ENCODE measurements around the gene PODN.

PODN gene

DNA sequence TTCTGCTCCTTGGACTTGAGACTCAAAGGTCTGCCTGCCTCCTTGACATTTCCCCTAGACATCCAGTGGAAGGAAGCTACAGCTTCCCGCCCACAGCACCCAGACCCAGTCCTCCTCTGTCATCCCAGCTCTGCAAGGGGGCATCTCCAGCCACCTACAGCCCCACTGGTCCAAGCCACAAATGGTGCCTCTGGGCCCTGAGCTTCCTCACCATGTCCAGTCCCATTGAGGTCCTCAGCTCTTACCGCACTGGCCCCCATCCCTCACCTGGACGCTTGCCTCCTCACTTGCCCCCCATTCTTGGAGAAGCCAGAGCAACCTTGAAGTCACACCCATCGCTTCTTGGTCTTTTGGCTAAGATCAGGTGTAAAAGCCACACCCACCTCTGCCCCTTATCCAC, 13.2 kb downstream of the PODN start:
- no peak for DNase-seq

- DNase-seq, result no peak
Measured at GRCh38 chr1:53075761-53076163, 13.7 kb downstream of the PODN start.

DNA sequence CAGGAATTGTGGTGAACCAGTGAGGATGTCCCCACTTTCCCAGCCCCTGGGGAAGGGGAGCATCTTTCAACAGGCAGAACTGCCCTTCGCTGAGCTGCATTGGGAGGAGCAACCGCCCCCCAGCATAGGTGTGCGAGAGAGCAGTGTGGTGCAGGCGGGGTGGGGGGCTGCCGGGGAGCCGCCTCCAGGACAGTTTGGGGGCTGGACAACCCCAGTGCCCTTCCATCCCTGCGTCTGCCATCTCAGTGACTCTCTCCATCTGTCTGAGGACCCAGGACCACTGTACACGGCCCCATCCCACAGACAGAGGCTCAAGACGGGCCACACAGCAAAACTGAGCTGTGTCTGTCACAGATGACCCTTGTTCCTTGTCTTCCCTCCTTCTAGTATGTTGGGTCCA, 14.2 kb downstream of the PODN start:
- no peak for DNase-seq

DNA sequence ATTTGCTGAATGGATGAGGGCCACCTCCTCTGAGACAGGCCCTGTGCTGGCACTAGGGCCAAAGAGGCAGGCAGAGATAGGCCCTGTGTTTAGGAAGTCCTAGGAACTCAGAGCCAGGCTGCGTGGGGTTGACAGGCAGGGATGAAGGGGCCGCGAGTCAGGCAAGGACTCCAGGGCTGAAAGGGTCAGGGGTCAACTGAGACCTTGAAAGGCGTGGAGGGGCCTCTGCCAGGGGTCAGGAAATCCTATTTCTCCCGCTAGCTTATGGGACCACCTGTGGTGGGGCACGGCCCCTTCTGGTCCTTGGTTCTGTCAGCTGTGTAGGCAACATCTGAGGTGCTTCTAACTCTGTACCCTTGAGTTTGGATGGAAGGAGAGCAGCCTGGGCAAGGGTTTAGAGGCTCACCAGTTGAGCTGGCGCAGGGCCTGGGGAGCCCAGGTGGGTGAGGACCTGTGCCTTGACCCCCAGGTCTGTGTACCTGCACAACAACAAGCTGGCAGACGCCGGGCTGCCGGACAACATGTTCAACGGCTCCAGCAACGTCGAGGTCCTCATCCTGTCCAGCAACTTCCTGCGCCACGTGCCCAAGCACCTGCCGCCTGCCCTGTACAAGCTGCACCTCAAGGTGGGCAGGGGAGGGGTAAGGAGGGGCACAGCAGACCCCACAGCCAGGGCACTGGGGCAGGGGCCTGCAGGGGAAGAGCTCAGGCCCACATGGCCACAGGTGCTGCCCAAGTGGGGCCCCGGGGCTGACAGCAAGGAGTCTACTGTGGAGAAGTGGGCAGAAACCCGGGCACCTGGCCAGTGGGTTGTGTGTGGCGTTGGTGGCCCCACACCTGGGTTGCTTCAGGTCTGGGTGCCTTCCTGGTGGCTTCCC, 14.9 kb downstream of the PODN start:
- no peak for DNase-seq

- no peak for DNase-seq
Measured at GRCh38 chr1:53077599-53077965, 15.6 kb downstream of the PODN start.

DNA sequence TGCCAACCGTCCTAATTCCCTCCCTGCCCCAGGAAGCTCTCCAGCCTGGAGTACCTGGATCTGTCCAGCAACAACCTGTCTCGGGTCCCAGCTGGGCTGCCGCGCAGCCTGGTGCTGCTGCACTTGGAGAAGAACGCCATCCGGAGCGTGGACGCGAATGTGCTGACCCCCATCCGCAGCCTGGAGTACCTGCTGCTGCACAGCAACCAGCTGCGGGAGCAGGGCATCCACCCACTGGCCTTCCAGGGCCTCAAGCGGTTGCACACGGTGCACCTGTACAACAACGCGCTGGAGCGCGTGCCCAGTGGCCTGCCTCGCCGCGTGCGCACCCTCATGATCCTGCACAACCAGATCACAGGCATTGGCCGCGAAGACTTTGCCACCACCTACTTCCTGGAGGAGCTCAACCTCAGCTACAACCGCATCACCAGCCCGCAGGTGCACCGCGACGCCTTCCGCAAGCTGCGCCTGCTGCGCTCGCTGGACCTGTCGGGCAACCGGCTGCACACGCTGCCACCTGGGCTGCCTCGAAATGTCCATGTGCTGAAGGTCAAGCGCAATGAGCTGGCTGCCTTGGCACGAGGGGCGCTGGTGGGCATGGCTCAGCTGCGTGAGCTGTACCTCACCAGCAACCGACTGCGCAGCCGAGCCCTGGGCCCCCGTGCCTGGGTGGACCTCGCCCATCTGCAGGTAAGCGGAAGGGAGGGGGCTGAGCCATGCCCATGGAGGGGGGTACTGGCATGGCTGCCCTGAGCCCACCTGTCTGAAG, 16.5 kb downstream of the PODN start:
- no peak for DNase-seq

GRCh38 chr1:53079251-53079650, 17.2 kb downstream of the PODN start:
- no peak for DNase-seq

DNA sequence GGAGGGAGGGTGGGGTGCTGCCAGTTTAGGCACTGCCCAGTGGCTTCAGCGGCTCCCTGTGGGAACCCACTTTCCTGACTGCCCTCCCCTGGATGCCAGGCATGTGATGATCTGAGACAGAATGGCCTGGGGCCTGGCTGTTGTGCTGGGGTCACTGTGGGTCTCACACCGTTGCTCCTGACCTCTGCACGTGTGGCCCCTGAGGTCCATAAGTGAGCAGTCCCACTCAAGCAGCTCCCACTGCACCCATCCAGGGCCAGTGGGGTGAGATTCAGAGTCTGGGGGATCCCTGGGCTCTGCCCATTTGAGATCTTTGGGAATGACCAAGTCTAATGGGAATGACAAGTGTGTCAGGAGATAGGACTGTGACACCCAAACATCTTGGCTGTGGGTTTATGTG, 18.0 kb downstream of the PODN start:
- no peak for DNase-seq

- no peak for DNase-seq
Measured at GRCh38 chr1:53080769-53081168, 18.8 kb downstream of the PODN start.

GRCh38 chr1:53081384-53082066, 19.5 kb downstream of the PODN start:
- DNase-seq, result no peak

- no peak for DNase-seq
Measured at GRCh38 chr1:53082826-53083455, 20.9 kb downstream of the PODN start.

- no peak for DNase-seq
Measured at GRCh38 chr1:53083636-53084588, 21.9 kb downstream of the PODN start.

- DNase-seq, result no peak
Measured at GRCh38 chr1:53084589-53084971, 22.6 kb downstream of the PODN start.

- DNase-seq, result no peak
Measured at GRCh38 chr1:53085405-53085804, 23.4 kb downstream of the PODN start.

GRCh38 chr1:53086491-53087070, 24.6 kb downstream of the PODN start:
- no peak for DNase-seq

GRCh38 chr1:53087332-53088285, 25.6 kb downstream of the PODN start:
- DNase-seq, result no peak

DNA sequence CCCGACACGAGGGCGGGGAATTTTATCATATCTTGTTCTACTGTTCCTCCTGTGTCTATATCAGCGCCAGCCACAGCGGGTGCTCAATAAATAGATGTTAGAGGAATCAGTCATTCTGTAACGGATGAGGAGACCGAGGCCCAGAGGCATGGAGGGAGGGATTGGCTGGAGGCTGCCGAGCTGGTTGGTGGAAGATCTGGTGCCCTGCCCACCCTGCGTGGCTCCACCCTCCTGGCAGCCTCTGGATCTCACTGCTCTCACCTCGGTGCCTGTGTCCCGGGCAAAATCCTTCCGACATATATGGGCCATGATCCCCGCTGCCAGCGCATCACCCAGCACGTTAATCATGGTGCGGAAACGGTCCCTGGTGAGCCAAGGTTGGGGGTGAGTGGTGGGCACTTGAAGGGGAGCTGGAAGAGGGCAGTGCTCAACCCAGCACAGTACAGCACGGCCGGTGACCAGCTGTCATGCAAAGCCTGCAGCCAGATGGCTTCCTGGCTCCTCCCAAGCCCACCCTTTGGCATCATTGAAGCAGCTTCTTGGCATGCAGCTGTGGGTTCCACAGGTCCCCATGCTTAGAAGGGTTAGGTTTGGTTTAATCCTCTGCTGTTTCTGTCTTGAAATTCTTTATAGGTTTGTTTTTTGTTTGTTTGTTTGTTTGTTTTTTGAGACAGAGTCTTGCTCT, 26.7 kb downstream of the PODN start:
- DNase-seq, result no peak

DNA sequence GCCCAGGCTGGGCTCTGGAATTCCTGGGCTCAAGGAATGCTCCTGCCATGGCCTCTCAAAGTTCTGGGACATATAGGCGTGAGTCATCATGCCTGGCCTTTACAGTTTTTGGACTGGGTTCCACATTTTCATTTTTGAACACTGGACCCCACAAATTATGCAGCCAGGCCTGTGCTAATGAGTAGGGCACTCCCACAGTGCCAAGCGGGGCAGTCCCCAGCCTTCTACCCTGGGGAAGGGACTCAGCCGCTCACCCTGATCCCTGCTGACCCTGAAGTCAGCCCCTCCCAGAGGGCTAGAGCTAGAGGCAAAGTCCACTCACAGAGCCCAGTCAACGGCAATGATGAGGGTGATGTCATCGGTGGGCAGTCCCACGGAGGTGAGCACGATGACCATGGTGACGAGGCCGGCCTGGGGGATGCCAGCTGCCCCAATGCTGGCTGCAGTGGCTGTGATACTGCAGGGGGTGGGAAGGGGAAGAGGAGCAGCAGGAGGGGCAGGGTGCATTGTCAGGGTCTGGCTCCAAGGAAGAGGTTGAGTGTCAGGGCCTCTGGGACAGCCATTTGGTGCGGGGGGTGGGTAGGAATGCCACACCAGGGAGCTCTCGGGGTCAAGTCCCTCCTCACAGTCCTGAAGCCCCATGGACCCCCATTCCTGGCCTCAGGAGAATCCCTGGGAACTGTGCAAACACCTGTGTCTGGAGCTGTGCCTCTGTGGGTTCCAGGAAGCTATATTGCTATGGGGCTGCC, 27.6 kb downstream of the PODN start:
- DNase-seq, result no peak
